K562 (cell line): Measurements from ENCODE around the gene DPP9. TPM values are rescaled to one million over a fixed set of nuclear protein-coding genes. Genes with fewer than 3 reads are reported as not detected.
"Not testable (repeated sequence)": the region's sequence is repeated elsewhere in the genome, so short reads cannot be mapped to it uniquely, and the experiment has no call there.

Experiments used
- ATAC-seq: fragments of 200-7000 bp; cut with Tn5 transposase; 3 replicates; pipeline ENCODE4 v1.9.1; 2020; ENCODE audit warnings: moderate library complexity
- BruUV-seq: library from RNA; stranded (reverse); fragments of 400-500 nt; replicated peaks from 2 replicates; lab custom pipeline; 2021; lab: Mats Ljungman, UMichigan
- CTCF ChIA-PET: fragments of 300-600 bp; formaldehyde crosslinking; extraction: SDS; loops from one replicate; lab custom pipeline; 2021; ENCODE audit warnings: low intra/inter-chr PET ratio; lab: Yijun Ruan, JAX
- POLR2A ChIA-PET: fragments of 300-600, 350-650 bp; sonication (Branson Sonifier 250); formaldehyde crosslinking; extraction: SDS; loops from one replicate; lab custom pipeline; 2021; ENCODE audit warnings: antibody characterized with exemption, inconsistent platforms; lab: Yijun Ruan, JAX
- DNase-seq, 4 experiments: peaks; one replicate each; pipeline versions ENCODE4 v3.0.0 to v3.0.0-alpha.2; 2011 to 2018; ENCODE audit warnings: low spot score in 3 of 4, mixed read lengths in 3 of 4; ENCODE audit errors: extremely low read depth in 1 of 4
- FAIRE-seq: peaks from 2 replicates; lab custom pipeline; 2011; peaks lifted over from hg19 to GRCh38; lab: Jason Lieb, UNC
- H2AFZ ChIP-seq: 2 replicates; pipeline ENCODE4 v1.6.0; 2011; ENCODE audit warnings: low read depth, low read length, control low read depth, inconsistent platforms
- H3K27ac ChIP-seq: fragments of 200-600 bp; 3 replicates; pipeline ENCODE4 v1.8.0; 2011; ENCODE audit warnings: low read depth, mild to moderate bottlenecking, control low read depth, inconsistent platforms, low read length, moderate library complexity, mixed read lengths; ENCODE audit errors: extremely low read depth
- H3K27me3 ChIP-seq, 2 experiments: fragments of 300-600 bp in 1 of 2; 2 replicates in 1 of 2; 3 replicates in 1 of 2; pipeline versions ENCODE4 v1.6.0 to v1.8.0; 2011; ENCODE audit warnings: inconsistent platforms in 2 of 2, low read length in 2 of 2, mild to moderate bottlenecking in 1 of 2, mixed read lengths in 1 of 2, moderate library complexity in 1 of 2; ENCODE audit not compliant: control insufficient read depth in 2 of 2, insufficient read depth in 2 of 2
- H3K36me3 ChIP-seq: fragments of 300-600 bp; 3 replicates; pipeline ENCODE4 v1.8.0; 2011; ENCODE audit warnings: mild to moderate bottlenecking, low read length, inconsistent platforms; ENCODE audit not compliant: control insufficient read depth, insufficient read depth
- H3K4me1 ChIP-seq, 2 experiments: fragments of 200-600 bp in 1 of 2; replicated peaks in 1 of 2; 2 replicates in 1 of 2; 3 replicates in 1 of 2; pipeline versions ENCODE4 v1.5.1 to v1.8.0; 2011; ENCODE audit warnings: inconsistent platforms in 2 of 2, low read length in 2 of 2, mild to moderate bottlenecking in 1 of 2, mixed read lengths in 1 of 2, moderate library complexity in 1 of 2; ENCODE audit not compliant: control insufficient read depth in 2 of 2, insufficient read depth in 2 of 2
- H3K4me2 ChIP-seq: 2 replicates; pipeline ENCODE4 v1.6.1; 2011; ENCODE audit warnings: low read length, control low read depth, inconsistent platforms, mixed read lengths; ENCODE audit not compliant: insufficient read depth
- H3K4me3 ChIP-seq: fragments of 200-600 bp; sonication (generic), shearing (Covaris generic); 2 replicates; pipeline ENCODE4 v1.5.1; 2016; ENCODE audit warnings: control low read depth, inconsistent platforms
- H3K79me2 ChIP-seq: fragments of 200-600 bp; 3 replicates; pipeline ENCODE4 v1.8.0; 2011; ENCODE audit warnings: low read length, inconsistent platforms; ENCODE audit not compliant: control insufficient read depth, insufficient read depth
- H3K9ac ChIP-seq, 2 experiments: 2 replicates each; pipeline versions ENCODE4 v1.6.0 to v1.6.1; 2011; ENCODE audit warnings: low read depth in 2 of 2, low read length in 2 of 2, control low read depth in 1 of 2, inconsistent platforms in 1 of 2, mild to moderate bottlenecking in 1 of 2, mixed read lengths in 1 of 2; ENCODE audit not compliant: insufficient read depth in 1 of 2
- H3K9me1 ChIP-seq: one replicate; pipeline ENCODE4 v1.6.0; 2011; ENCODE audit warnings: inconsistent platforms, mild to moderate bottlenecking, low read length, moderate library complexity; ENCODE audit not compliant: control insufficient read depth, insufficient read depth
- H3K9me3 ChIP-seq: replicated peaks from 2 replicates; pipeline ENCODE4 v1.5.1; 2011; ENCODE audit warnings: low read depth, low read length, inconsistent platforms; ENCODE audit not compliant: control insufficient read depth, insufficient read depth
- H4K20me1 ChIP-seq: replicated peaks from 2 replicates; pipeline ENCODE4 v1.6.1; 2011; ENCODE audit warnings: low read length, inconsistent platforms, mixed read lengths; ENCODE audit not compliant: control insufficient read depth, insufficient read depth
- ZNF384 ChIP-seq: IDR thresholded peaks from 2 replicates; pipeline ENCODE4 v1.6.1; 2012; ENCODE audit warnings: low read depth, low read length, improper control_type of control experiment
- WGBS: fragments of 100-300 bp; shearing (Covaris generic); methylation state at CpG from one replicate; pipeline ENCODE4 v1.1.6; 2016; ENCODE audit warnings: low coverage, mixed read lengths; ENCODE audit not compliant: insufficient coverage; ENCODE audit errors: missing lambda C conversion rate; 5-methylcytosine and 5-hydroxymethylcytosine counted together
- in situ Hi-C: fragments of 300-500 bp; cut with MboI; formaldehyde crosslinking; loops from 4 replicates; pipeline ENCODE4 v1.15.0; 2018; ENCODE audit warnings: inconsistent platforms, mixed read lengths
- intact Hi-C: fragments of 100-400 bp; cut with micrococcal nuclease; formaldehyde crosslinking; loops from 2 replicates; pipeline ENCODE4 v1.14.2; 2022
- polyA plus RNA-seq, 8 experiments: library from polyadenylated mRNA; depleted of rRNA in 4 of 8; stranded (reverse) in 5 of 8; unstranded in 3 of 8; fragments of >200 nt; fragmentation: Nextera tagmentation in 2 of 8; fragmentation: Illumina TruSeq in 1 of 8; extraction: Ambion mirVana in 2 of 8; extraction: Trizol in 1 of 8; gene quantifications; 2 replicates each; pipeline versions ENCODE4 v1.2.1 to v1.2.3, GENCODE V29; 2011 to 2014; ENCODE audit warnings: inconsistent platforms in 1 of 8, missing spikeins in 1 of 8
- total RNA-seq, 7 experiments: library from RNA; depleted of rRNA in 6 of 7; stranded (reverse); fragments of >200 nt in 6 of 7; fragmentation: Illumina TruSeq in 2 of 7; extraction: Trizol in 2 of 7; gene quantifications; 2 replicates each; pipeline versions ENCODE4 v1.2.1 to v1.2.3, GENCODE V29; 2011 to 2021; ENCODE audit warnings: low replicate concordance in 1 of 7
- TF ChIP-seq, protein P1 (sequence below): sonication (generic); formaldehyde crosslinking; IDR thresholded peaks from 2 replicates; pipeline ENCODE4 v1.8.1; 2023; ENCODE audit warnings: mild to moderate bottlenecking, missing genetic modification reagents

Gene DPP9
- total and polyA plus RNA-seq, 9 of the 15 experiments (the other 6 are each of a cell fraction or from before 2014, with no cell fraction given): 0.90 to 66.7 (median 24.5) TPM

DNA sequence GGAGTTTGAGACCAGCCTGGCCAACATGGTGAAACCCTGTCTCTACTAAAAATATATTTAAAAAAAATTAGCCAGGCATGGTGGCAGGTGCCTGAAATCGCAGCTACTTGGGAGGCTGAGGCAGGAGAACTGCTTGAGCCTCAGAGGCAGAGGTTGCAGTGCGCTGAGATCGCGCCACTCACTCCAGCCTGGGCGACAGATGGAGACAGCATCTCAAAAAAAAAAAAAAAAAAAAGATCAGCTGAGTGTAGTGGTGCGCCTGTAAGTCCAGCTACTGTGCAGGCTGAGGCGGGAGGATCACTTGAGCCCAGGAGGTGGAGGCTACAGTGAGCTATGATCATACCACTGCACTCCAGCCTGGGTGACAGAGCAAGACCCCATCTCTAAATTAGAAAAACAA lies 43.6 kb downstream of the DPP9 start:
- H3K27me3 ChIP-seq, DNase-seq, H3K27ac ChIP-seq, FAIRE-seq, BruUV-seq, H3K4me2 ChIP-seq, CTCF ChIA-PET, in situ Hi-C loops, H3K79me2 ChIP-seq, intact Hi-C loops: not testable (repeated sequence)
- peaks cover 54% of the 10 kb centered on the region; the same call in 2 of the 3 replicates for H3K36me3 ChIP-seq
- H3K4me1 ChIP-seq: peaks cover 4 to 50% of the 10 kb centered on the region in 2 experiments; a peak in 4 of 5 replicates
- TF ChIP-seq ZNF384: peak; percentile 30; the same call in 1 of the 2 replicates
- TF ChIP-seq, protein P1, sequence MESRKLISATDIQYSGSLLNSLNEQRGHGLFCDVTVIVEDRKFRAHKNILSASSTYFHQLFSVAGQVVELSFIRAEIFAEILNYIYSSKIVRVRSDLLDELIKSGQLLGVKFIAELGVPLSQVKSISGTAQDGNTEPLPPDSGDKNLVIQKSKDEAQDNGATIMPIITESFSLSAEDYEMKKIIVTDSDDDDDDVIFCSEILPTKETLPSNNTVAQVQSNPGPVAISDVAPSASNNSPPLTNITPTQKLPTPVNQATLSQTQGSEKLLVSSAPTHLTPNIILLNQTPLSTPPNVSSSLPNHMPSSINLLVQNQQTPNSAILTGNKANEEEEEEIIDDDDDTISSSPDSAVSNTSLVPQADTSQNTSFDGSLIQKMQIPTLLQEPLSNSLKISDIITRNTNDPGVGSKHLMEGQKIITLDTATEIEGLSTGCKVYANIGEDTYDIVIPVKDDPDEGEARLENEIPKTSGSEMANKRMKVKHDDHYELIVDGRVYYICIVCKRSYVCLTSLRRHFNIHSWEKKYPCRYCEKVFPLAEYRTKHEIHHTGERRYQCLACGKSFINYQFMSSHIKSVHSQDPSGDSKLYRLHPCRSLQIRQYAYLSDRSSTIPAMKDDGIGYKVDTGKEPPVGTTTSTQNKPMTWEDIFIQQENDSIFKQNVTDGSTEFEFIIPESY: peak; percentile 95
- TF ChIP-seq, all 486 proteins: peak for 2; not testable (repeated sequence) for 484
- ATAC-seq, H3K9me1 ChIP-seq, H3K9me3 ChIP-seq, H2AFZ ChIP-seq, H3K9ac ChIP-seq, H4K20me1 ChIP-seq, H3K4me3 ChIP-seq: not testable (repeated sequence)
- 86% methylated on average over 6 of the region's 7 CpGs for WGBS
- POLR2A ChIA-PET: interaction anchor here (0.6 to 1.2 kb wide), 4 partner anchors 9 to 145 kb away, joined by 3 read pairs; partner anchors contain the start of gene PLIN5
